GM13976 (cell line): ENCODE data around the gene NUDT12.

Source experiments
- DNase-seq: peaks from one replicate; pipeline ENCODE4 v3.0.0; 2012; ENCODE audit warnings: low spot score
- in situ Hi-C: fragments of 300-500 bp; cut with MboI; formaldehyde crosslinking; loops from one replicate; pipeline ENCODE4 v1.12.0; 2022; ENCODE audit warnings: low sequenced_read_pairs, mixed read lengths, inconsistent platforms; ENCODE audit not compliant: unreplicated experiment
- TF ChIP-seq, protein P1 (sequence below): IDR thresholded peaks from 2 replicates; pipeline ENCODE4 v1.5.1; 2012; ENCODE audit warnings: borderline replicate concordance, mild to moderate bottlenecking; ENCODE audit not compliant: insufficient read depth; ENCODE audit errors: extremely low read depth, missing control alignments, control extremely low read depth

NUDT12 gene

DNA sequence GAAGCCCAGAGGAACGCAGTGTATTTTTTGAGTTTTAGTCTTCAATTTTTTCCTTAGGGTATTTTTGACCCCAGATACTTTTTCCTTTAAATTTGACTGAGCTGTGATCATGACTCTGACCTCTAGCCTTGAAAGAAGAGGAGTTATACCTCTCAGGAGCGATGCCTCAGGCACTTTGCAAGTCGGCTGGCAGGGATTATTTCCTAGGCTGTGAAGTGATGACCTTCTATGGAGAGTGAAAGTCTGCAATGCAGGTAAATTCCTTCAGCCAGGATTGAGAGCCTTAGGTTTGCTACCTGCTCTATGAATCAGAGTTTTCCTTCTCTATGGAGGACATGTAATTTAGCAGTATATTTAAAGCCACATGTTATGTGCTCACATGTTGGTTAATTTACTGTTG, 10.8 kb upstream of the NUDT12 start:
- no peak for DNase-seq
- TF ChIP-seq, protein P1, sequence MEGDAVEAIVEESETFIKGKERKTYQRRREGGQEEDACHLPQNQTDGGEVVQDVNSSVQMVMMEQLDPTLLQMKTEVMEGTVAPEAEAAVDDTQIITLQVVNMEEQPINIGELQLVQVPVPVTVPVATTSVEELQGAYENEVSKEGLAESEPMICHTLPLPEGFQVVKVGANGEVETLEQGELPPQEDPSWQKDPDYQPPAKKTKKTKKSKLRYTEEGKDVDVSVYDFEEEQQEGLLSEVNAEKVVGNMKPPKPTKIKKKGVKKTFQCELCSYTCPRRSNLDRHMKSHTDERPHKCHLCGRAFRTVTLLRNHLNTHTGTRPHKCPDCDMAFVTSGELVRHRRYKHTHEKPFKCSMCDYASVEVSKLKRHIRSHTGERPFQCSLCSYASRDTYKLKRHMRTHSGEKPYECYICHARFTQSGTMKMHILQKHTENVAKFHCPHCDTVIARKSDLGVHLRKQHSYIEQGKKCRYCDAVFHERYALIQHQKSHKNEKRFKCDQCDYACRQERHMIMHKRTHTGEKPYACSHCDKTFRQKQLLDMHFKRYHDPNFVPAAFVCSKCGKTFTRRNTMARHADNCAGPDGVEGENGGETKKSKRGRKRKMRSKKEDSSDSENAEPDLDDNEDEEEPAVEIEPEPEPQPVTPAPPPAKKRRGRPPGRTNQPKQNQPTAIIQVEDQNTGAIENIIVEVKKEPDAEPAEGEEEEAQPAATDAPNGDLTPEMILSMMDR: no peak
- in situ Hi-C loops: no loop called here

DNA sequence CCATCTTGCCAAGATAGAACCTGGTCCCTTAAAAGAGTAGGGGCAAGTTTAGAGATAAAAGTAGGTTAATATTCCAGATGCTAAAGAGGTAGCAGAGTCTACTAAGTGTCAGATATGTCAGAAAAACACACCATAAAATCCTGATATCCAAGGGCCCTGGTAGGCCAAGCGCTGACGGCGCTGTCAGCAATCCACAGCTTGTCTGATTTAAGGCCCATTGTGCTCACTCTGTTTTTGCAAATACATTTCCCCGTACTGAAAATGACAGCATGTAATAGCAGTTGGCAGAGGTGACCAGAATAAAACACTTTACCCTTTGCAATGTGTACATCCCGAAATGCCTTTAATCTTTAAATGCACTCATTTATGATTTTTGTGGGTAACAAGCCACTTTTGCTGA, 9.9 kb upstream of the NUDT12 start:
- in situ Hi-C loops: no loop called here
- TF ChIP-seq, protein P1: no peak
- DNase-seq: no peak

DNA sequence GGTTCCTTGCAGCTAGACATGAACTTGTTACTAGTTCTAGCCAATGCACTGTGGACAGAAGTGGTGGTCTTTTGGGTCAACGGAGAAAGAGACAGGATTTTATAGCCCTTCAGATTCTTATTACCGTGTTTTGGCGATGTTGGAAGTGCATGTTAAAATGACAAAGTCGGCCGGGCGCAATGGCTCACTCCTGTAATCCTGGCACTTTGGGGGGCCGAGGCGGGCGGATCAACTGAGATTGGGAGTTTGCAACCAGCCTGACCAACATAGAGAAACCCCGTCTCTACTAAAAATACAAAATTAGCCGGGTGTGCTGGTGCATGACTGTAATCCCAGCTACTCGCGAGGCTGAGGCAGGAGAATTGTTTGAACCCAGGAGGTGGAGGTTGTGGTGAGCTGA, 9.1 kb upstream of the NUDT12 start:
- no peak for DNase-seq
- in situ Hi-C loops: no loop called here
- TF ChIP-seq, protein P1: no peak

DNA sequence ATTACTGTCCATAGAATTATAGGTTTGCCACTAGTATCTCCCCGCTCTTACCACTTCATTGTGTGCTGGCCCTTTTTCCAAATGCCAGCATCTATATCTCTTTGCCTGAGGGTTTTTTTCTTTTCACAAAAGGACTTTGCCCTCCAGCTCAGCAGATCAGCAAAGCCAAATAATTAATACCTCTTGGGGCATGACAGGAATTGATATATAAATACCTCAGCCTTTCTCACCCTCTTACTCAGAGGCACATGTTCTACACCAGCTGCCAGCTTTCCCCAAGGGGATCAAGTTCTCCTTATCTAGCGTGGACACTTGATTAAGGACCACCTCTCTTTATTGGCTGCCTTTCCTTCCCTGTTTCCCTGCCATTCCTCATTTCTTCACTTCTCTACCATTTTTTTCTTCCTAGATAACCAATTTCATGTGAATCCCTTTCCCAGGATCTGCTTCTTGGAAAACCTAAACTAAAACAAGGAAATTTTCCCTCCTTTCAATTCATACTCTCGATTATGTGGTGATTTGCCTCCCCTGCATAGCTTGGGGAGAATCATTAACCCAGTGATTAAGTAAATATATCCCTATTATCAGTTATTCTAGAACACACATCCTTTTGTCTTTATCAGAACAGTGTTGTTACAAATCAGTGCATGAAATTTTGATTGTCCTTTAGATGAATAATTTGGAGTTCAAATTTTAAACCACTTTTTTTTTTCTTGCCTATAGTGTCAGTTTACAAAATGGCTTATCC, 6.9 kb upstream of the NUDT12 start:
- no peak for DNase-seq
- in situ Hi-C loops: no loop called here
- TF ChIP-seq, protein P1: no peak

DNA sequence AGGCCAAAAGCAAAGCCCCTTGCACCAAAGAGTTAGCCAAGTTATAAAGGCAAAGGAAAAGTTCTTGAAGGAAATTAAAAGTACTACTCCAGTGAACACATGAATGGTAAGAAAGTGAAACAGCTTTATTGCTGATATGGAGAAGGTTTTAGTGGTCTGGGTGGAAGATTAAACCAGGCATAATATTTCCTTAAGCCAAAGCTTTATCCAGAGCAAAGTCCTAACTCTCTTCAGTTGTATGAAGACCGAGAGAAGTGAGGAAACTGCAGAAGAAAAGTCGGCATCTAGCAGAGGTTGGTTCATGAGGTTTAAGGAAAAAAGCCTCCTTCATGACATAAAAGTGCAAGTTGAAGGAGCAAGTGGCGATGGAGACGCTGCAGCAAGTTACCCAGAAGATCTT, 3.1 kb upstream of the NUDT12 start:
- in situ Hi-C loops: no loop called here
- DNase-seq: no peak
- TF ChIP-seq, protein P1: no peak

DNA sequence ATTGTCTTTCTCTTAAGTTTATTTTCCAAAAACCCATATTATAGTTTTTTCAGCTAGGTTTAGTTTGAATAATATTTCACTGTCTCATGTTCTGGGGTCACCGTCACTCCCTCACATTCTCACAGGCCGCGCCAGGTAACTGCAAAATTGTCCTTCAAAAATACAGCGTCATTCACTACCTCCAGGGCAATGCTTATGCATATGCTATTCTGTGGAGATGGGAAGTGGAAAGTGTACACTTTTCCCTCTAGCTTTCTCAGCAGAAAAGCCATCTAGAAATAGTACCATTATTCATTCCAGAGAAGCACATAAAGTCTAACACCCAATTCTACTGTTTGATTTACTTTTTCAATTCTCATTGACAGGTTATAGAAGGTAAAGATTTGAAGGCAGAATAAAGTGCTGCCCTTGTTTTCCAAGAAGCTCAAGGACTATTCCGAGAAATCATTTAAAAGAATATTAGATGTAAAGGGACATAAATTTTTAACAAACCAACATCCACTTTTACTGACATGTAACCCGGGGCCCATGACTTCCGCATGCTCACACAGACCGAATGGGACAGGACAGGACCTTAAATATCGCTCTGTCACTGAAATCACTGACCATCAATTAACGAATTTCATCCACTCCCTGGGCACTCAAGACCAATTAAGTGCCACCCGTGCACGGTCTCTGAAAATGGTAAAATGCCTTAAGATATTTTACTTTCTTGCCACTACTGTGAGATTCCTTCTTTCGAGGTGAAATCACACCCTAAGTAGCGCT, 720 bp downstream of the NUDT12 start:
- in situ Hi-C loops: no loop called here
- TF ChIP-seq, protein P1: no peak
- no peak for DNase-seq

DNA sequence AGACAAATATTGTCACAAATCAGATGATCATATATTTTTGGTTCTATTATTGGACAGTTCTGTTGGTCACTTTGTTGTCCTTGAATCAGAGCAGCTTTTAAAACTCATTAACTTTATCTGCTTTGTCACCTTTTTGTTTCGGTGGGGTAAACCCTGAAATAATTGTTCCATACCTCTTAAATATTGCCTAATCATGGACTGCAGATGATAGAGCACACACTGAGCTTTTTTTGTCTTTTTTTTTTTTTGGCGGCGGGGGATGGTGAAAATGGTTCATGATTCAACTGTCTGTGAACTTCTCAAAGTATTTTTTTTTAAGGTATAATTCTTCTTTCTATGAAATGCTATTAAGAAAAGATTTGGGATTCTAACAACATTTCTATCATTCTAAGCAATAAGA, 1.8 kb downstream of the NUDT12 start:
- in situ Hi-C loops: no loop called here
- TF ChIP-seq, protein P1: no peak

More for the DNA sequence above, 1.8 kb downstream of the NUDT12 start:
- no peak for DNase-seq
